ENCODE results near the gene DCLRE1A. TPM values are rescaled to one million over a fixed set of nuclear protein-coding genes. Genes with fewer than 3 reads are reported as not detected.

Gene DCLRE1A
- total RNA-seq, 4 donors from 2014 or later = 1.9 to 4.6 (median 3.8) TPM

DNA sequence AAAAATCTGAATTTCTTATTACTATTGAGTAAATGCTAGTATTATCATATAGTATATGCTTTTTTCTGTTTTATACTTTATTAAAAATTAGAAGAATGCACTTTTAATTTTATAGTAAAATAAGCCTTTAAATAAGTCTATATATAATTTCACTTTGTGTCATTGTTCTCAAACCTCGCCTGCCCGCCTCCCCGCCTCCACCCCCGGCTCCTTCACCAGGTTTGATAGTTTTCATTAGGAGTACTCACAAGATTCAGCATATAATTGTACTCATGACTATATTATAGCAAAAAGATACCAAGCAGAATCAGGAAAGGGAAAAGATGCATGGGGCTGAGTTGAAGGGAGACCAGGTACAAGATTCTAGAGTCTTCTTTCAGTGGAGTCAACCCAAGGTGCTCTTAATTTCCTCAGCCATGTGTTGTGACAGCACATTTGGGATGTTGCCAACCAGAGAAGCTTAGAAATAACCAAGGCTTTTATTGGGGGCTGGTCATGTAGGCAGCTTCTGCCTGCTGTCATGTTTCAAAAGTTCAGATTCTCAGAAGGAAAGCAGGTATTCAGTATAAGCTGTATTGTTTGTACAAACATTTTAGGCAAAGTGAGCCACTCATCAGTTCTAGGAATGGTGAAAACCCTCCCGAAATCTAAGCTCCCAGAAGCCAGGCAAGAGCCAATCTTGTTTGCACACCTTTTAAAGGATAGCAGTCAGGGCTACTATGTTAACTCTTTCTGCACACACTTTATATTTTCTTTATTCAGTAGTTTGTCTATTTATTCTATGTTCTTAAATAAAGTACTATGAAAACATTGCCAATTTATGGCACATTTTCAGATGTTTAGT, 12.9 kb upstream of the DCLRE1A start:
- Histone ChIP-seq H3K4me3 (no peak overlapping the region), H3K36me3 (peaks cover 0 to 6% (median 2%) of the 10 kb centered on the region in 4 donors), H3K27ac (no peak overlapping the region), H3K9me3 (no peaks in the 10 kb centered on the region), H3K4me1 (peaks cover 0 to 10% (median 2%) of the 10 kb centered on the region in 4 donors), H3K27me3 (no peaks in the 10 kb centered on the region)
- no peak for DNase-seq
- in situ Hi-C loops (cut with MboI; ENCODE audit: low pct_ligation_motif_present in 1 of 4, low pct_unique_long_range_greater_than_20kb in 1 of 4, low sequenced_read_pairs in 3 of 4) = no loop called here
- TF ChIP-seq, protein P1, sequence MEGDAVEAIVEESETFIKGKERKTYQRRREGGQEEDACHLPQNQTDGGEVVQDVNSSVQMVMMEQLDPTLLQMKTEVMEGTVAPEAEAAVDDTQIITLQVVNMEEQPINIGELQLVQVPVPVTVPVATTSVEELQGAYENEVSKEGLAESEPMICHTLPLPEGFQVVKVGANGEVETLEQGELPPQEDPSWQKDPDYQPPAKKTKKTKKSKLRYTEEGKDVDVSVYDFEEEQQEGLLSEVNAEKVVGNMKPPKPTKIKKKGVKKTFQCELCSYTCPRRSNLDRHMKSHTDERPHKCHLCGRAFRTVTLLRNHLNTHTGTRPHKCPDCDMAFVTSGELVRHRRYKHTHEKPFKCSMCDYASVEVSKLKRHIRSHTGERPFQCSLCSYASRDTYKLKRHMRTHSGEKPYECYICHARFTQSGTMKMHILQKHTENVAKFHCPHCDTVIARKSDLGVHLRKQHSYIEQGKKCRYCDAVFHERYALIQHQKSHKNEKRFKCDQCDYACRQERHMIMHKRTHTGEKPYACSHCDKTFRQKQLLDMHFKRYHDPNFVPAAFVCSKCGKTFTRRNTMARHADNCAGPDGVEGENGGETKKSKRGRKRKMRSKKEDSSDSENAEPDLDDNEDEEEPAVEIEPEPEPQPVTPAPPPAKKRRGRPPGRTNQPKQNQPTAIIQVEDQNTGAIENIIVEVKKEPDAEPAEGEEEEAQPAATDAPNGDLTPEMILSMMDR (IDR thresholded peaks at IDR 0.05) = no peak
- TF ChIP-seq POLR2AphosphoS5 (IDR thresholded peaks at IDR 0.05) = no peak
- TF ChIP-seq EP300 (IDR thresholded peaks at IDR 0.05; ENCODE audit: low read depth) = no peak
- TF ChIP-seq POLR2A (IDR thresholded peaks at IDR 0.05) = no peak
- WGBS, 2 donors (ENCODE audit: low coverage in 1 of 2) = 93% methylated on average over 5 of the region's 5 CpGs
- intact Hi-C loops (cut with DNase I; ENCODE audit: low total_unique reads) = no loop called here

DNA sequence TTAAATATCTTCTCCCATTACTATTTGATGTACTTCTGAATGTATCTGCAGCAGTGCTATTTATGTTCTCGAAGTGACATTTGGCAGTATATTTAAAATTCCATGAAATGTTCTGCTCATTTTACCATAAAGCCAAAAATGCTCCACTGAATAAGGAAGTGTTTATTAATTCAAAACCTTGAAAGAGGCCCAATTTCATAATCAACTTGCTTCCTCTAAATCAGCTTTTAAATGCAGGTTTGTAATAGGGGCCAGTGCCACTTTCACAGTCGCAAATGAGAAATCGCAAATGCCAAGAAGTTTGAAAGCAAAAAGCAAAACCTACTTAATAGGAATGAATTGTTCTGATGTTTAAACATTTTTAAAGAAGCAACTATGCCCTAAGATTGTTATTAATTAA, 12.0 kb upstream of the DCLRE1A start:
- Histone ChIP-seq H3K27ac (no peak overlapping the region), H3K27me3 (no peaks in the 10 kb centered on the region), H3K36me3 (peaks cover 0 to 14% (median 5%) of the 10 kb centered on the region in 4 donors), H3K4me3 (no peak overlapping the region), H3K9me3 (no peaks in the 10 kb centered on the region), H3K4me1 (peaks cover 0 to 10% (median 2%) of the 10 kb centered on the region in 4 donors)
- 68 to 87% methylated on average over 3 of the region's 3 CpGs for WGBS, 2 donors (ENCODE audit: low coverage in 1 of 2)
- in situ Hi-C loops (cut with MboI; ENCODE audit: low pct_ligation_motif_present in 1 of 4, low pct_unique_long_range_greater_than_20kb in 1 of 4, low sequenced_read_pairs in 3 of 4) (no loop called here), intact Hi-C loops (cut with DNase I; ENCODE audit: low total_unique reads) (no loop called here)
- DNase-seq = no peak
- TF ChIP-seq POLR2A (IDR thresholded peaks at IDR 0.05) (no peak), POLR2AphosphoS5 (IDR thresholded peaks at IDR 0.05) (no peak), EP300 (IDR thresholded peaks at IDR 0.05; ENCODE audit: low read depth) (no peak)
- TF ChIP-seq, protein P1 (IDR thresholded peaks at IDR 0.05) = no peak

DNA sequence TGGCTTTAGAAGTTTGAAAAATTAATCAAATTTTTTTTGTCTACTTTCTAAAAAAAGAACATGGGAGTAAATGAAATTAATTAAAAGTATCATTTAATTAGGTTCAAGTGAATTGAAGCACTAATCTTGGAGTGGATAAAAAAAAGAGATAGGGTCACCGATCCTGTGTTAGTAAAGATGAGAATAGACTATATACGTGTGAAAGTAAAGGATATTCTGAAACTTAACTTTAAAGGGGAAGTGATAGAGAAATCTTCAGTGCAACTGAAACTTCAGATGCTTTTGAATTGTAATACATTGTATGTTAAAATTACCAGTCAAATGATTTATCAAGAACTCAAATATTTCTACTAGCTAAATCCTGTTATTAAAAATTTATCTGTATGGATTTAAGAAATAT, 5.4 kb upstream of the DCLRE1A start:
- no peak for DNase-seq
- Histone ChIP-seq H3K9me3 (no peaks in the 10 kb centered on the region), H3K4me1 (peaks cover 6 to 33% (median 18%) of the 10 kb centered on the region in 4 donors), H3K36me3 (peaks cover 0 to 35% (median 9%) of the 10 kb centered on the region in 4 donors), H3K27me3 (no peaks in the 10 kb centered on the region), H3K27ac (no peak overlapping the region), H3K4me3 (no peak overlapping the region)
- TF ChIP-seq EP300 (IDR thresholded peaks at IDR 0.05; ENCODE audit: low read depth) (no peak), POLR2AphosphoS5 (IDR thresholded peaks at IDR 0.05) (no peak), POLR2A (IDR thresholded peaks at IDR 0.05) (no peak)
- TF ChIP-seq, protein P1 (IDR thresholded peaks at IDR 0.05) = no peak
- intact Hi-C loops (cut with DNase I; ENCODE audit: low total_unique reads) = no loop called here
- 64 to 81% methylated on average over 2 of the region's 2 CpGs for WGBS, 2 donors (ENCODE audit: low coverage in 1 of 2)
- in situ Hi-C loops (cut with MboI; ENCODE audit: low pct_ligation_motif_present in 1 of 4, low pct_unique_long_range_greater_than_20kb in 1 of 4, low sequenced_read_pairs in 3 of 4) = no loop called here

DNA sequence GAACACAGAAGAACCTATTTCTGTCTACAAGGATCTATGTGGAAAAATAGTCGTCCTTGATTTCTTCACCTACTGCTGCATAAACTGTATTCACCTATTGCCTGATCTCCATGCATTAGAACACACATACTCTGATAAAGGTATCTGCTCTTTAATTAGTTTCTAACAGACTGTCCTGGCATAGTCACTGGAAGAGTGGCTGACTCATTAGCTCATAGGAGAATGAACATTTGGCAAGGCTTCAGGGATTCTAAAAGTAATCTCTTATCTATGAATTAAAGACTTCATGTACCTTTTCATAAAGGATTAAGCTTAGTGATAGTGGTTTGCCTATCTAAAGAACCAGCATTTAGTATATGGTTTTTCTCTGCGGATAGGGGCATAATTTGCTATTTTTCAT, 4.7 kb upstream of the DCLRE1A start:
- 87 to 92% methylated on average over 2 of the region's 2 CpGs for WGBS, 2 donors (ENCODE audit: low coverage in 1 of 2)
- Histone ChIP-seq H3K27me3 (no peaks in the 10 kb centered on the region), H3K4me3 (no peak overlapping the region), H3K36me3 (peaks cover 0 to 35% (median 9%) of the 10 kb centered on the region in 4 donors), H3K9me3 (no peaks in the 10 kb centered on the region), H3K4me1 (peaks cover 6 to 34% (median 19%) of the 10 kb centered on the region in 4 donors), H3K27ac (no peak overlapping the region)
- TF ChIP-seq, protein P1 (IDR thresholded peaks at IDR 0.05) = no peak
- TF ChIP-seq EP300 (IDR thresholded peaks at IDR 0.05; ENCODE audit: low read depth) (no peak), POLR2AphosphoS5 (IDR thresholded peaks at IDR 0.05) (no peak), POLR2A (IDR thresholded peaks at IDR 0.05) (no peak)
- intact Hi-C loops (cut with DNase I; ENCODE audit: low total_unique reads) = no loop called here
- in situ Hi-C loops (cut with MboI; ENCODE audit: low pct_ligation_motif_present in 1 of 4, low pct_unique_long_range_greater_than_20kb in 1 of 4, low sequenced_read_pairs in 3 of 4) = no loop called here
- DNase-seq = no peak
